Kidney (tissue), 14 donors: ENCODE results near the gene CCDC88C. TPM values are rescaled to one million over a fixed set of nuclear protein-coding genes. Genes with fewer than 3 reads are reported as not detected.
A peak's percentile ranks its signal among the peaks of the same experiment; 100 is the strongest.

Experiments
- DNase-seq, 5 donors: peaks; one replicate each; pipeline ENCODE4 v3.0.0-alpha.2; 2013 to 2020
- FAIRE-seq: peaks from 2 replicates; lab custom pipeline; 2012; peaks lifted over from hg19 to GRCh38; lab: Jason Lieb, UNC
- H3K27ac ChIP-seq, 2 donors: one replicate each; pipeline ENCODE4 v1.7.0; 2013; ENCODE audit warnings: low read depth in 2 of 2, low read length in 2 of 2, inconsistent platforms in 1 of 2
- H3K27me3 ChIP-seq: one replicate; pipeline ENCODE4 v1.7.1; 2013; ENCODE audit warnings: low read length, inconsistent platforms; ENCODE audit not compliant: control insufficient read depth, insufficient read depth
- H3K36me3 ChIP-seq, 3 donors: one replicate each; pipeline versions ENCODE4 v1.7.0 to v1.7.1; 2013; ENCODE audit warnings: low read length in 3 of 3, control low read depth in 1 of 3, inconsistent platforms in 1 of 3; ENCODE audit not compliant: insufficient read depth in 3 of 3, control insufficient read depth in 2 of 3
- H3K4me1 ChIP-seq, 3 donors: one replicate each; pipeline versions ENCODE4 v1.7.0 to v1.7.1; 2013; ENCODE audit warnings: low read length in 3 of 3, inconsistent platforms in 1 of 3, low read depth in 1 of 3; ENCODE audit not compliant: control insufficient read depth in 2 of 3, insufficient read depth in 2 of 3
- H3K4me3 ChIP-seq, 3 donors: one replicate each; pipeline versions ENCODE4 v1.7.0 to v1.8.1; 2013; ENCODE audit warnings: low read length in 3 of 3, control low read depth in 1 of 3, inconsistent platforms in 1 of 3
- H3K9ac ChIP-seq, 3 donors: one replicate each; pipeline versions ENCODE4 v1.7.0 to v1.7.1; 2013; ENCODE audit warnings: low read length in 3 of 3, control low read depth in 1 of 3, inconsistent platforms in 1 of 3
- H3K9me3 ChIP-seq, 3 donors: one replicate each; pipeline versions ENCODE4 v1.7.0 to v1.7.1; 2013; ENCODE audit warnings: low read length in 3 of 3, control low read depth in 1 of 3, inconsistent platforms in 1 of 3; ENCODE audit not compliant: control insufficient read depth in 2 of 3, insufficient read depth in 1 of 3
- CTCF ChIP-seq: IDR thresholded peaks from 3 replicates; pipeline ENCODE4 v1.5.1; 2012; ENCODE audit warnings: mild to moderate bottlenecking, moderate library complexity, borderline replicate concordance; ENCODE audit not compliant: insufficient read depth; ENCODE audit errors: extremely low read depth
- intact Hi-C: fragments of 100-400 bp; cut with DNase I; formaldehyde crosslinking; loops from one replicate; pipeline ENCODE4 v1.11.1; 2022
- polyA plus RNA-seq: library from polyadenylated mRNA; stranded (reverse); fragments of 350-450 nt; fragmentation: Illumina TruSeq; extraction: RNeasy Lipid Tissue Mini Kit (QIAGEN cat#74804); gene quantifications from one replicate; pipeline ENCODE4 v1.2.3, GENCODE V29; 2014; ENCODE audit warnings: low read depth, low replicate concordance; ENCODE audit not compliant: insufficient read depth
- total RNA-seq: library from RNA; stranded (reverse); fragmentation: NEBNext Ultra II Directional; extraction: Animal tissue kit (Norgen Biotek cat#: 25700); gene quantifications from one replicate; pipeline ENCODE4 v1.2.1, GENCODE V29; 2021
- donor health status: control.
- donor health status: control.
- donor health status: control.
- donor health status: control.
- donor health status: control.
- donor health status: DM: yes; HTN: yes; CAD: no.
- donor health status: Normal renal cell carcinoma (clear cell type).

The CCDC88C gene
- total and polyA plus RNA-seq, 2 donors from 2014 or later, result 6.6 to 32.8 TPM

GRCh38 chr14:91323031-91323430 is 94.6 kb downstream of the CCDC88C start:
- no peak for FAIRE-seq
- intact Hi-C loops, result no loop called here
- peak in 1 of 5 donors; percentile 26 for DNase-seq
- Histone ChIP-seq H3K4me3 (no peak overlapping the region), H3K27me3 (no peaks in the 10 kb centered on the region), H3K4me1 (peaks cover 2 to 20% (median 3%) of the 10 kb centered on the region in 3 donors), H3K27ac (no peak overlapping the region), H3K36me3 (no peaks in the 10 kb centered on the region), H3K9me3 (no peaks in the 10 kb centered on the region), H3K9ac (peak overlapping the region in 1 of 3 donors; percentile 29)
- TF ChIP-seq CTCF, result no peak

DNA sequence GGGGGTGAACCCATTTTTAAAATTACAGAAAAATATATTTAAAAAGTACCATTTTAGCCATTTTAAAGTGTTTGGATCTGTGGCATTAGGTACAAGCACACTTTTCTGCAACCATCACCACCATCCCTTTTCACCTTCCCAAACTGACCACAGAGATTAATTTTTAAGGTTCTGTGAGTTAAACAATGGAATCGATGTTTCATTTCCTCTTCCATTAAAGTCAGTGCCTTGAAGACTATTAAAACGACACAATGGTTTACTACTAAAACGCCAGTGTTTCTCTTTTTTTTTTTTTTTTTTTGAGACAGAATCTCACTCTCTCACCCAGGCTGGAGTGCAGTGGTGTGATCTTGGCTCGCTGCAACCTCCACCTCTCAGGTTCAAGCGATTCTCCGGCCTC is 95.0 kb downstream of the CCDC88C start:
- FAIRE-seq, result no peak
- Histone ChIP-seq H3K4me1 (peaks cover 2 to 21% (median 3%) of the 10 kb centered on the region in 3 donors), H3K9ac (no peak overlapping the region), H3K4me3 (no peak overlapping the region), H3K27me3 (no peaks in the 10 kb centered on the region), H3K27ac (no peak overlapping the region), H3K36me3 (no peaks in the 10 kb centered on the region), H3K9me3 (no peaks in the 10 kb centered on the region)
- intact Hi-C loops, result no loop called here
- no peak for TF ChIP-seq CTCF
- no peak for DNase-seq

- DNase-seq, result peak in 1 of 5 donors; percentile 49
- no peaks in the 10 kb centered on the region for H3K36me3 ChIP-seq
- intact Hi-C loops, result no loop called here
- no peak overlapping the region for H3K4me3 ChIP-seq
- FAIRE-seq, result no peak
- no peaks in the 10 kb centered on the region for H3K9me3 ChIP-seq
- no peak overlapping the region for H3K9ac ChIP-seq
- no peak for TF ChIP-seq CTCF
- no peaks in the 10 kb centered on the region for H3K27me3 ChIP-seq
- H3K4me1 ChIP-seq, result peaks cover 2 to 31% (median 11%) of the 10 kb centered on the region in 3 donors
- H3K27ac ChIP-seq, result no peak overlapping the region
These were observed 96.5 kb downstream of the CCDC88C start for GRCh38 chr14:91321131-91321530.

- FAIRE-seq (no peak), DNase-seq (no peak)
- Histone ChIP-seq H3K4me3 (no peak overlapping the region), H3K9me3 (no peaks in the 10 kb centered on the region), H3K27ac (no peak overlapping the region), H3K36me3 (no peaks in the 10 kb centered on the region), H3K27me3 (no peaks in the 10 kb centered on the region), H3K4me1 (peaks cover 2 to 29% (median 11%) of the 10 kb centered on the region in 3 donors), H3K9ac (no peak overlapping the region)
- TF ChIP-seq CTCF, result no peak
- intact Hi-C loops, result no loop called here
These were observed 97.4 kb downstream of the CCDC88C start for GRCh38 chr14:91320266-91320665.
